ENCODE measurements around the gene YBX1.

DNA sequence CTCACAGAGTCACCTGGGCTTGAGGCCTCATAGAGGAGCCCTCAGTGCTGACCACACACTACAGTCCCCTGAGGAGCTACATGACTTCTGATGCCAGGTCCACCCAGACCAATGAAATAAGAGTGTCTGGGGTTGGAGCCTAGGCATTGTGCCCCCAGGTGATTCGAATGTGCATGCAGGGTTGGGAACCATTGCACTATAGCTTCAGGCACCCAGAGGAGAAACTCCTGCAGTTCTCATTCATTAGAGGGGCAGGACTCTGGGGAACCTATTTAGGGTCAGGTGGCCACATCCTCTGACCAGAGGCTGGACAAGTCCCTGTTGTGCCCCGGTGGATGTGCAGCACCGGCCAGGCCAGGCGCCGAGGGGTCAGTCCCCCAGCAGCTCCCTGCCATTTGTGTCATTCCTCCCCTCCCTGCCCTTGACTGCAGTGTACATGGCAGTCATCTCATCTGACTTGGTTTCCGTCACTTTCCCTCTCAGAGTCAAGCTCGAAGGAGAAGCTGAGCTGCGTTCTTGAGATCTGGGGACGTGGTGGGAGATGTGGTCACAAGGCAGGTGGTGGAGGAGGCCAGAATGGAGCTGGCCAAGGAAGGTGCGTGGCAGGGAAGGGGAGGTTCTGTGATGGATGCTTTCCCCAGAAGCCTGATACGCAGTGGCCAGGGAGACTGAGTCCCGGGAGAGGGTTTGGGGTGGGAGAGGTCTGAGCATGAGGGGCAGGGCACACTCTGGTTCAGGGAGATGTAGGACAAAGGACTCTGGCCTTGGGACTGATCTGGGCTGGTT lies 51.4 kb downstream of the YBX1 start:
- TF ChIP-seq, protein P1, sequence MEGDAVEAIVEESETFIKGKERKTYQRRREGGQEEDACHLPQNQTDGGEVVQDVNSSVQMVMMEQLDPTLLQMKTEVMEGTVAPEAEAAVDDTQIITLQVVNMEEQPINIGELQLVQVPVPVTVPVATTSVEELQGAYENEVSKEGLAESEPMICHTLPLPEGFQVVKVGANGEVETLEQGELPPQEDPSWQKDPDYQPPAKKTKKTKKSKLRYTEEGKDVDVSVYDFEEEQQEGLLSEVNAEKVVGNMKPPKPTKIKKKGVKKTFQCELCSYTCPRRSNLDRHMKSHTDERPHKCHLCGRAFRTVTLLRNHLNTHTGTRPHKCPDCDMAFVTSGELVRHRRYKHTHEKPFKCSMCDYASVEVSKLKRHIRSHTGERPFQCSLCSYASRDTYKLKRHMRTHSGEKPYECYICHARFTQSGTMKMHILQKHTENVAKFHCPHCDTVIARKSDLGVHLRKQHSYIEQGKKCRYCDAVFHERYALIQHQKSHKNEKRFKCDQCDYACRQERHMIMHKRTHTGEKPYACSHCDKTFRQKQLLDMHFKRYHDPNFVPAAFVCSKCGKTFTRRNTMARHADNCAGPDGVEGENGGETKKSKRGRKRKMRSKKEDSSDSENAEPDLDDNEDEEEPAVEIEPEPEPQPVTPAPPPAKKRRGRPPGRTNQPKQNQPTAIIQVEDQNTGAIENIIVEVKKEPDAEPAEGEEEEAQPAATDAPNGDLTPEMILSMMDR (IDR thresholded peaks at IDR 0.05; ENCODE audit: low read depth, low read length, poor library complexity, severe bottlenecking), result no peak
- TF ChIP-seq EZH2phosphoT487 (IDR thresholded peaks at IDR 0.05; ENCODE audit: borderline replicate concordance, low read length), result no peak
